ENCODE data around the gene SHH. TPM values are rescaled to one million over a fixed set of nuclear protein-coding genes. Genes with fewer than 3 reads are reported as not detected.

Gene SHH
- total RNA-seq, 5 donors from 2014 or later (not counting 1 experiment from before 2014, with no cell fraction given) = 0.06 TPM; not detected in 4

GRCh38 chr7:155758348-155758747, 53.9 kb downstream of the SHH start:
- ChIA-PET POLR2A (no interaction called here), CTCF (interaction anchor here in 1 of 2 donors (0.8 to 1.0 kb wide), 2 partner anchors 8 to 159 kb away, joined by 3 to 4 read pairs; no protein-coding TSS in a partner anchor)
- H3K9me3 ChIP-seq = no peaks in the 10 kb centered on the region
- H3K4me3 Mint-ChIP-seq = no peak overlapping the region
- H3K4me1 ChIP-seq (ENCODE audit: control insufficient read depth in 1 of 2, extremely low read depth in 1 of 2, insufficient read depth in 2 of 2, low read length in 2 of 2) = peaks cover 12 to 24% of the 10 kb centered on the region in 2 experiments
- H3K27ac Mint-ChIP-seq = no peak overlapping the region
- no peak overlapping the region for H3K4me3 ChIP-seq (ENCODE audit: control insufficient read depth in 1 of 2, extremely low read depth in 1 of 2, low read length in 1 of 2)
- H3K36me3 ChIP-seq (ENCODE audit: control insufficient read depth in 2 of 2, extremely low read depth in 1 of 2, insufficient read depth in 1 of 2, low read length in 1 of 2) = peaks cover 0 to 5% of the 10 kb centered on the region in 2 donors
- H3K27ac ChIP-seq (ENCODE audit: low read length) = no peak overlapping the region
- peaks cover 25% of the 10 kb centered on the region for H3K36me3 Mint-ChIP-seq
- WGBS (ENCODE audit: insufficient coverage) = 96% methylated on average over 10 of the region's 10 CpGs
- H3K27me3 Mint-ChIP-seq = no peaks in the 10 kb centered on the region
- H3K27me3 ChIP-seq (replicated peaks in 1 of 2; ENCODE audit: control insufficient read depth in 2 of 2, extremely low read depth in 1 of 2, insufficient read depth in 2 of 2, low read length in 1 of 2) = no peaks in the 10 kb centered on the region
- no peak for DNase-seq
- no peaks in the 10 kb centered on the region for H3K9me3 Mint-ChIP-seq
- no peak for ATAC-seq (replicated peaks in 1 of 4)
- peaks cover 55 to 75% (median 70%) of the 10 kb centered on the region in 3 donors for H3K4me1 Mint-ChIP-seq

GRCh38 chr7:155756322-155756721, 55.9 kb downstream of the SHH start:
- peaks cover 55 to 75% (median 70%) of the 10 kb centered on the region in 3 donors for H3K4me1 Mint-ChIP-seq
- WGBS (ENCODE audit: insufficient coverage) = 90% methylated on average over 9 of the region's 9 CpGs
- H3K9me3 Mint-ChIP-seq = no peaks in the 10 kb centered on the region
- peaks cover 0 to 5% of the 10 kb centered on the region in 2 donors for H3K36me3 ChIP-seq (ENCODE audit: control insufficient read depth in 2 of 2, extremely low read depth in 1 of 2, insufficient read depth in 1 of 2, low read length in 1 of 2)
- POLR2A ChIA-PET = no interaction called here
- H3K27ac Mint-ChIP-seq = peak overlapping the region in 1 of 2 donors; percentile 44
- CTCF ChIA-PET = interaction anchor here in 1 of 2 donors (0.6 kb wide), 1 partner anchor 457 kb away, joined by 3 read pairs; no protein-coding TSS in a partner anchor
- H3K36me3 Mint-ChIP-seq = peaks cover 34% of the 10 kb centered on the region
- H3K4me3 ChIP-seq (ENCODE audit: control insufficient read depth in 1 of 2, extremely low read depth in 1 of 2, low read length in 1 of 2) = no peak overlapping the region
- ATAC-seq (replicated peaks in 1 of 4) = no peak
- H3K9me3 ChIP-seq = no peaks in the 10 kb centered on the region
- H3K4me1 ChIP-seq (ENCODE audit: control insufficient read depth in 1 of 2, extremely low read depth in 1 of 2, insufficient read depth in 2 of 2, low read length in 2 of 2) = peaks cover 11 to 17% of the 10 kb centered on the region in 2 experiments
- H3K27ac ChIP-seq (ENCODE audit: low read length) = no peak overlapping the region
- H3K27me3 ChIP-seq (replicated peaks in 1 of 2; ENCODE audit: control insufficient read depth in 2 of 2, extremely low read depth in 1 of 2, insufficient read depth in 2 of 2, low read length in 1 of 2) = no peaks in the 10 kb centered on the region
- DNase-seq = no peak
- H3K27me3 Mint-ChIP-seq = no peaks in the 10 kb centered on the region
- no peak overlapping the region for H3K4me3 Mint-ChIP-seq

- Histone ChIP-seq H3K4me3 (ENCODE audit: control insufficient read depth in 1 of 2, extremely low read depth in 1 of 2, low read length in 1 of 2) (no peak overlapping the region), H3K27me3 (replicated peaks in 1 of 2; ENCODE audit: control insufficient read depth in 2 of 2, extremely low read depth in 1 of 2, insufficient read depth in 2 of 2, low read length in 1 of 2) (no peaks in the 10 kb centered on the region), H3K36me3 (ENCODE audit: control insufficient read depth in 2 of 2, extremely low read depth in 1 of 2, insufficient read depth in 1 of 2, low read length in 1 of 2) (peaks cover 0 to 5% of the 10 kb centered on the region in 2 donors), H3K27ac (ENCODE audit: low read length) (no peak overlapping the region), H3K9me3 (no peaks in the 10 kb centered on the region), H3K4me1 (ENCODE audit: control insufficient read depth in 1 of 2, extremely low read depth in 1 of 2, insufficient read depth in 2 of 2, low read length in 2 of 2) (peaks cover 11 to 20% of the 10 kb centered on the region in 2 experiments)
- H3K27ac Mint-ChIP-seq = peak overlapping the region; percentile 39 to 47
- peaks cover 31% of the 10 kb centered on the region for H3K36me3 Mint-ChIP-seq
- H3K9me3 Mint-ChIP-seq = no peaks in the 10 kb centered on the region
- H3K4me3 Mint-ChIP-seq = no peak overlapping the region
- H3K4me1 Mint-ChIP-seq = peaks cover 57 to 72% (median 69%) of the 10 kb centered on the region in 3 donors
- H3K27me3 Mint-ChIP-seq = no peaks in the 10 kb centered on the region
- ATAC-seq (replicated peaks in 1 of 4) = no peak
- POLR2A ChIA-PET = no interaction called here
- WGBS (ENCODE audit: insufficient coverage) = no CpG with 5 or more reads among the region's 3 CpGs
- CTCF ChIA-PET = no interaction called here
- no peak for DNase-seq
Measured at GRCh38 chr7:155755026-155755425, 57.2 kb downstream of the SHH start.

- no peaks in the 10 kb centered on the region for H3K27me3 ChIP-seq (replicated peaks in 1 of 2; ENCODE audit: control insufficient read depth in 2 of 2, extremely low read depth in 1 of 2, insufficient read depth in 2 of 2, low read length in 1 of 2)
- DNase-seq (no peak), ATAC-seq (replicated peaks in 1 of 4) (no peak)
- peaks cover 61 to 76% (median 73%) of the 10 kb centered on the region in 3 donors for H3K4me1 Mint-ChIP-seq
- H3K27ac ChIP-seq (ENCODE audit: low read length) = no peak overlapping the region
- ChIA-PET POLR2A (no interaction called here), CTCF (no interaction called here)
- H3K9me3 Mint-ChIP-seq = no peaks in the 10 kb centered on the region
- H3K36me3 ChIP-seq (ENCODE audit: control insufficient read depth in 2 of 2, extremely low read depth in 1 of 2, insufficient read depth in 1 of 2, low read length in 1 of 2) = peaks cover 0 to 6% of the 10 kb centered on the region in 2 donors
- H3K4me3 Mint-ChIP-seq = no peak overlapping the region
- H3K27ac Mint-ChIP-seq = peak overlapping the region; percentile 39 to 54
- no peaks in the 10 kb centered on the region for H3K27me3 Mint-ChIP-seq
- no peaks in the 10 kb centered on the region for H3K9me3 ChIP-seq
- peaks cover 26% of the 10 kb centered on the region for H3K36me3 Mint-ChIP-seq
- H3K4me3 ChIP-seq (ENCODE audit: control insufficient read depth in 1 of 2, extremely low read depth in 1 of 2, low read length in 1 of 2) = no peak overlapping the region
- peaks cover 11 to 20% of the 10 kb centered on the region in 2 experiments for H3K4me1 ChIP-seq (ENCODE audit: control insufficient read depth in 1 of 2, extremely low read depth in 1 of 2, insufficient read depth in 2 of 2, low read length in 2 of 2)
Measured at GRCh38 chr7:155754165-155754564, 58.1 kb downstream of the SHH start.

GRCh38 chr7:155753446-155753965, 58.8 kb downstream of the SHH start:
- Histone ChIP-seq H3K27ac (ENCODE audit: low read length) (no peak overlapping the region), H3K9me3 (no peaks in the 10 kb centered on the region), H3K36me3 (ENCODE audit: control insufficient read depth in 2 of 2, extremely low read depth in 1 of 2, insufficient read depth in 1 of 2, low read length in 1 of 2) (peaks cover 0 to 12% of the 10 kb centered on the region in 2 donors), H3K4me1 (ENCODE audit: control insufficient read depth in 1 of 2, extremely low read depth in 1 of 2, insufficient read depth in 2 of 2, low read length in 2 of 2) (peaks cover 11 to 20% of the 10 kb centered on the region in 2 experiments), H3K4me3 (ENCODE audit: control insufficient read depth in 1 of 2, extremely low read depth in 1 of 2, low read length in 1 of 2) (no peak overlapping the region), H3K27me3 (replicated peaks in 1 of 2; ENCODE audit: control insufficient read depth in 2 of 2, extremely low read depth in 1 of 2, insufficient read depth in 2 of 2, low read length in 1 of 2) (no peaks in the 10 kb centered on the region)
- H3K27me3 Mint-ChIP-seq = no peaks in the 10 kb centered on the region
- DNase-seq = no peak
- ChIA-PET POLR2A (no interaction called here), CTCF (no interaction called here)
- H3K9me3 Mint-ChIP-seq = no peaks in the 10 kb centered on the region
- 90% methylated on average over 9 of the region's 10 CpGs for WGBS (ENCODE audit: insufficient coverage)
- H3K27ac Mint-ChIP-seq = peak overlapping the region; percentile 54 to 70
- no peak for ATAC-seq (replicated peaks in 1 of 4)
- H3K4me1 Mint-ChIP-seq = peaks cover 66 to 78% (median 78%) of the 10 kb centered on the region in 3 donors
- peak overlapping the region in 1 of 3 donors; percentile 45 for H3K4me3 Mint-ChIP-seq
- peaks cover 26% of the 10 kb centered on the region for H3K36me3 Mint-ChIP-seq

GRCh38 chr7:155752756-155753445, 59.4 kb downstream of the SHH start:
- Mint-ChIP-seq H3K4me1 (peaks cover 72 to 84% (median 81%) of the 10 kb centered on the region in 3 donors), H3K9me3 (no peaks in the 10 kb centered on the region), H3K36me3 (peaks cover 29% of the 10 kb centered on the region), H3K4me3 (peak overlapping the region in 1 of 3 donors; percentile 45), H3K27ac (peak overlapping the region; percentile 54 to 70), H3K27me3 (no peaks in the 10 kb centered on the region)
- no peaks in the 10 kb centered on the region for H3K9me3 ChIP-seq
- DNase-seq (no peak), ATAC-seq (replicated peaks in 1 of 4) (peak in 1 of 4 experiments; percentile 37)
- peaks cover 11 to 20% of the 10 kb centered on the region in 2 experiments for H3K4me1 ChIP-seq (ENCODE audit: control insufficient read depth in 1 of 2, extremely low read depth in 1 of 2, insufficient read depth in 2 of 2, low read length in 2 of 2)
- 81% methylated on average over 6 of the region's 9 CpGs for WGBS (ENCODE audit: insufficient coverage)
- H3K4me3 ChIP-seq (ENCODE audit: control insufficient read depth in 1 of 2, extremely low read depth in 1 of 2, low read length in 1 of 2) = no peak overlapping the region
- peaks cover 0 to 18% of the 10 kb centered on the region in 2 donors for H3K36me3 ChIP-seq (ENCODE audit: control insufficient read depth in 2 of 2, extremely low read depth in 1 of 2, insufficient read depth in 1 of 2, low read length in 1 of 2)
- H3K27ac ChIP-seq (ENCODE audit: low read length) = no peak overlapping the region
- ChIA-PET CTCF (no interaction called here), POLR2A (no interaction called here)
- no peaks in the 10 kb centered on the region for H3K27me3 ChIP-seq (replicated peaks in 1 of 2; ENCODE audit: control insufficient read depth in 2 of 2, extremely low read depth in 1 of 2, insufficient read depth in 2 of 2, low read length in 1 of 2)

Measured in T-cell (primary cell).